DND-41 (cell line): ENCODE data around the gene PTH2.

Source experiments
- ATAC-seq: fragments of 200-7000 bp; cut with Tn5 transposase; 3 replicates; pipeline ENCODE4 v1.9.1; 2021; ENCODE audit warnings: low read depth; ENCODE audit not compliant: insufficient read depth
- DNase-seq: peaks from one replicate; pipeline ENCODE4 v3.0.0-alpha.2; 2020
- H2AFZ ChIP-seq: 2 replicates; pipeline ENCODE4 v1.6.0; 2012; ENCODE audit warnings: low read depth, low read length
- H3K27ac ChIP-seq: 2 replicates; pipeline ENCODE4 v1.5.1; 2012; ENCODE audit warnings: low read length, inconsistent platforms
- H3K27me3 ChIP-seq: fragments of 200-600 bp; sonication (generic); 2 replicates; pipeline ENCODE4 v1.6.0; 2012; ENCODE audit warnings: low read length, mild to moderate bottlenecking, inconsistent platforms; ENCODE audit not compliant: insufficient read depth, poor library complexity
- H3K36me3 ChIP-seq: 2 replicates; pipeline ENCODE4 v1.5.1; 2012; ENCODE audit warnings: low read length, inconsistent platforms; ENCODE audit not compliant: insufficient read depth
- H3K4me1 ChIP-seq: 2 replicates; pipeline ENCODE4 v1.5.1; 2012; ENCODE audit warnings: mild to moderate bottlenecking, low read length; ENCODE audit not compliant: insufficient read depth
- H3K4me2 ChIP-seq: 2 replicates; pipeline ENCODE4 v1.6.0; 2012; ENCODE audit warnings: mild to moderate bottlenecking, moderate library complexity, low read length, inconsistent platforms; ENCODE audit not compliant: insufficient read depth
- H3K4me3 ChIP-seq, 2 experiments: fragments of 200-600 bp in 1 of 2; shearing (Covaris generic) in 1 of 2; 2 replicates each; pipeline ENCODE4 v1.5.1; 2012 to 2016; ENCODE audit warnings: inconsistent platforms in 2 of 2, low read length in 2 of 2, mild to moderate bottlenecking in 2 of 2, low read depth in 1 of 2, moderate library complexity in 1 of 2
- H3K79me2 ChIP-seq: 2 replicates; pipeline ENCODE4 v1.6.0; 2012; ENCODE audit warnings: low read length, inconsistent platforms; ENCODE audit not compliant: insufficient read depth
- H3K9ac ChIP-seq: 2 replicates; pipeline ENCODE4 v1.6.0; 2012; ENCODE audit warnings: low read depth, mild to moderate bottlenecking, inconsistent platforms, low read length, moderate library complexity
- H3K9me3 ChIP-seq: 2 replicates; pipeline ENCODE4 v1.5.1; 2012; ENCODE audit warnings: low read length, moderate library complexity, mild to moderate bottlenecking, inconsistent platforms; ENCODE audit not compliant: insufficient read depth, severe bottlenecking
- H4K20me1 ChIP-seq: 2 replicates; pipeline ENCODE4 v1.6.0; 2012; ENCODE audit warnings: low read length; ENCODE audit not compliant: insufficient read depth
- CTCF ChIP-seq: IDR thresholded peaks from 2 replicates; pipeline ENCODE4 v1.5.1; 2012; ENCODE audit warnings: borderline replicate concordance, low read length, moderate library complexity, mild to moderate bottlenecking; ENCODE audit not compliant: poor library complexity, severe bottlenecking; ENCODE audit errors: extremely low read depth
- EZH2 ChIP-seq: IDR thresholded peaks from 3 replicates; pipeline ENCODE4 v1.6.1; 2012; ENCODE audit warnings: borderline replicate concordance, low read depth, mild to moderate bottlenecking, moderate library complexity, low read length, inconsistent platforms; ENCODE audit not compliant: severe bottlenecking

PTH2 gene

DNA sequence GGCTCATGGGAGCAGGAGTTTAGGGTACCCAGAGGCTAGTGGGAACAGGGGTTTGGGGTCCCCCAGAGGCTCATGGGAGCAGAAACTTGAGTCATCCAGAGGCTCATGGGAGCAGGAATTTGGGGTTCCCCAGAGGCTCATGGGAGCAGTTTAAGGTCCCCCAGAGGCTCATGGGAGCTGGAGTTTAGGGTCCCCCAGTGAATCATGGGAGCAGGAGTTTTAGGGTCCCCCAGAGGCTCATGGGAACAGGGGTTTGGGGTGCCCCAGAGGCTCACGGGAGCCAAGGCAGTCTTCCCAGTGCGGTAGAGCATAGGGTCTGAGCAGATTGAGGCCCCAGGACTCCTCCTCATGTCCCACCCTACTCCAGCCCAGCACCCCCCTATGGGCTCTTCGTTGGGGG, 42.1 kb upstream of the PTH2 start:
- Histone ChIP-seq H3K27me3 (no peaks in the 10 kb centered on the region), H4K20me1 (no peaks in the 10 kb centered on the region), H3K4me1 (no peaks in the 10 kb centered on the region), H2AFZ (no peak overlapping the region), H3K4me2 (no peak overlapping the region), H3K36me3 (peaks cover 55% of the 10 kb centered on the region), H3K27ac (no peak overlapping the region), H3K4me3 (no peak overlapping the region), H3K9me3 (no peaks in the 10 kb centered on the region), H3K9ac (no peak overlapping the region), H3K79me2 (no peaks in the 10 kb centered on the region)
- ATAC-seq (no peak), DNase-seq (no peak)
- TF ChIP-seq EZH2 (no peak), CTCF (no peak)

- Histone ChIP-seq H3K9me3 (no peaks in the 10 kb centered on the region), H4K20me1 (no peaks in the 10 kb centered on the region), H3K4me3 (no peak overlapping the region), H2AFZ (no peak overlapping the region), H3K4me2 (no peak overlapping the region), H3K79me2 (no peaks in the 10 kb centered on the region), H3K4me1 (no peaks in the 10 kb centered on the region), H3K27me3 (no peaks in the 10 kb centered on the region), H3K36me3 (peaks cover 58% of the 10 kb centered on the region), H3K27ac (no peak overlapping the region), H3K9ac (no peak overlapping the region)
- DNase-seq (no peak), ATAC-seq (no peak)
- TF ChIP-seq CTCF, result no peak
- no peak for TF ChIP-seq EZH2
Observed at GRCh38 chr19:49463960-49464740, 40.9 kb upstream of the PTH2 start.

GRCh38 chr19:49462492-49462891, 39.3 kb upstream of the PTH2 start:
- no peaks in the 10 kb centered on the region for H3K4me1 ChIP-seq
- H4K20me1 ChIP-seq, result no peaks in the 10 kb centered on the region
- no peaks in the 10 kb centered on the region for H3K27me3 ChIP-seq
- no peaks in the 10 kb centered on the region for H3K9me3 ChIP-seq
- H3K36me3 ChIP-seq, result peaks cover 57% of the 10 kb centered on the region
- no peak overlapping the region for H3K9ac ChIP-seq
- ATAC-seq (no peak), DNase-seq (no peak)
- no peak overlapping the region for H2AFZ ChIP-seq
- TF ChIP-seq EZH2 (no peak), CTCF (no peak)
- no peak overlapping the region for H3K27ac ChIP-seq
- H3K4me2 ChIP-seq, result no peak overlapping the region
- H3K79me2 ChIP-seq, result peaks cover 11% of the 10 kb centered on the region
- H3K4me3 ChIP-seq, result no peak overlapping the region
